HepG2 (cell line): ENCODE data around the gene INHBE. TPM values are rescaled to one million over a fixed set of nuclear protein-coding genes. Genes with fewer than 3 reads are reported as not detected.

Source experiments
- CBX2 ChIP-seq, 2 experiments: fragments of 200-600 bp in 1 of 2; sonication (generic); formaldehyde crosslinking in 1 of 2; IDR thresholded peaks; 2 replicates each; pipeline versions ENCODE4 v1.7.0 to v1.8.1; 2018 to 2022; ENCODE audit warnings: low read depth in 2 of 2, low read length in 1 of 2, mild to moderate bottlenecking in 1 of 2, missing genetic modification reagents in 1 of 2
- EP300 ChIP-seq, 3 experiments: sonication (generic) in 1 of 3; formaldehyde crosslinking in 1 of 3; IDR thresholded peaks; 2 replicates each; pipeline versions ENCODE4 v1.5.1 to v1.6.1; 2011 to 2020; ENCODE audit warnings: low read depth in 2 of 3, low read length in 2 of 3, borderline replicate concordance in 1 of 3, improper control_type of control experiment in 1 of 3, mild to moderate bottlenecking in 1 of 3, missing genetic modification reagents in 1 of 3, moderate library complexity in 1 of 3
- PLSCR1 ChIP-seq: sonication (generic); formaldehyde crosslinking; IDR thresholded peaks from 2 replicates; pipeline ENCODE4 v1.5.0; 2020; ENCODE audit warnings: missing genetic modification reagents, mild to moderate bottlenecking, borderline replicate concordance
- PRMT3 ChIP-seq: sonication (generic); formaldehyde crosslinking; IDR thresholded peaks from 2 replicates; pipeline ENCODE4 v1.8.1; 2022; ENCODE audit warnings: low read depth, mild to moderate bottlenecking, moderate library complexity, missing genetic modification reagents, borderline replicate concordance
- TOE1 ChIP-seq: sonication (generic); formaldehyde crosslinking; IDR thresholded peaks from 2 replicates; pipeline ENCODE4 v1.4.0; 2020; ENCODE audit warnings: mild to moderate bottlenecking, missing genetic modification reagents
- ZMAT3 ChIP-seq: sonication (generic); formaldehyde crosslinking; conservative IDR thresholded peaks from 2 replicates; pipeline ENCODE4 v1.7.0; 2021; ENCODE audit warnings: missing genetic modification reagents
- ZNF124 ChIP-seq: sonication (generic); formaldehyde crosslinking; IDR thresholded peaks from 2 replicates; pipeline ENCODE4 v1.4.0; 2020; ENCODE audit warnings: missing genetic modification reagents
- ZNF251 ChIP-seq: sonication (generic); formaldehyde crosslinking; IDR thresholded peaks from 2 replicates; pipeline ENCODE4 v1.9.0; 2021; ENCODE audit warnings: mild to moderate bottlenecking, missing genetic modification reagents
- ZNF570 ChIP-seq: sonication (generic); formaldehyde crosslinking; IDR thresholded peaks from 2 replicates; pipeline ENCODE4 v1.4.0; 2020; ENCODE audit warnings: mild to moderate bottlenecking, missing genetic modification reagents, borderline replicate concordance
- ZNF761 ChIP-seq: sonication (generic); formaldehyde crosslinking; conservative IDR thresholded peaks from 2 replicates; pipeline ENCODE4 v1.4.0; 2020; ENCODE audit warnings: mild to moderate bottlenecking, missing genetic modification reagents
- ZSCAN9 ChIP-seq: IDR thresholded peaks from 2 replicates; pipeline ENCODE4 v1.6.1; 2016; ENCODE audit warnings: borderline replicate concordance
- polyA plus RNA-seq, 8 experiments: library from polyadenylated mRNA; depleted of rRNA in 3 of 8; stranded (reverse) in 7 of 8; unstranded in 1 of 8; fragments of >200 nt; fragmentation: Illumina TruSeq in 4 of 8; extraction: Trizol in 4 of 8; gene quantifications; 2 replicates each; pipeline versions ENCODE4 v1.2.1 to v1.2.3, GENCODE V29; 2011 to 2016; ENCODE audit warnings: low read depth in 4 of 8, missing spikeins in 1 of 8, mixed read lengths in 1 of 8; ENCODE audit not compliant: insufficient read depth in 1 of 8
- total RNA-seq, 5 experiments: library from RNA; depleted of rRNA; stranded (reverse); fragments of >200 nt; fragmentation: Illumina TruSeq; extraction: Trizol; gene quantifications; 2 replicates each; pipeline ENCODE4 v1.2.3, GENCODE V29; 2016; ENCODE audit warnings: low read depth in 1 of 5
- TF ChIP-seq, protein P1 (sequence below): sonication (generic); formaldehyde crosslinking; IDR thresholded peaks from 2 replicates; pipeline ENCODE4 v1.5.0; 2020; ENCODE audit warnings: mild to moderate bottlenecking, missing genetic modification reagents
- TF ChIP-seq, protein P2 (sequence below): sonication (generic); formaldehyde crosslinking; IDR thresholded peaks from 2 replicates; pipeline ENCODE4 v1.4.0; 2020; ENCODE audit warnings: missing genetic modification reagents

The INHBE gene
- total and polyA plus RNA-seq, 2 of the 13 experiments (the other 11 are each of a cell fraction or from before 2014, with no cell fraction given), result 17.0 to 32.0 TPM

GRCh38 chr12:57472391-57472790 lies 17.3 kb downstream of the INHBE start (continued):
- TF ChIP-seq, protein P1, sequence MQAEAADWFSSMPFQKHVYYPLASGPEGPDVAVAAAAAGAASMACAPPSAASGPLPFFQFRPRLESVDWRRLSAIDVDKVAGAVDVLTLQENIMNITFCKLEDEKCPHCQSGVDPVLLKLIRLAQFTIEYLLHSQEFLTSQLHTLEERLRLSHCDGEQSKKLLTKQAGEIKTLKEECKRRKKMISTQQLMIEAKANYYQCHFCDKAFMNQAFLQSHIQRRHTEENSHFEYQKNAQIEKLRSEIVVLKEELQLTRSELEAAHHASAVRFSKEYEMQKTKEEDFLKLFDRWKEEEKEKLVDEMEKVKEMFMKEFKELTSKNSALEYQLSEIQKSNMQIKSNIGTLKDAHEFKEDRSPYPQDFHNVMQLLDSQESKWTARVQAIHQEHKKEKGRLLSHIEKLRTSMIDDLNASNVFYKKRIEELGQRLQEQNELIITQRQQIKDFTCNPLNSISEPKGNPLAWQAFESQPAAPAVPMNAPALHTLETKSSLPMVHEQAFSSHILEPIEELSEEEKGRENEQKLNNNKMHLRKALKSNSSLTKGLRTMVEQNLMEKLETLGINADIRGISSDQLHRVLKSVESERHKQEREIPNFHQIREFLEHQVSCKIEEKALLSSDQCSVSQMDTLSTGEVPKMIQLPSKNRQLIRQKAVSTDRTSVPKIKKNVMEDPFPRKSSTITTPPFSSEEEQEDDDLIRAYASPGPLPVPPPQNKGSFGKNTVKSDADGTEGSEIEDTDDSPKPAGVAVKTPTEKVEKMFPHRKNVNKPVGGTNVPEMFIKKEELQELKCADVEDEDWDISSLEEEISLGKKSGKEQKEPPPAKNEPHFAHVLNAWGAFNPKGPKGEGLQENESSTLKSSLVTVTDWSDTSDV (CRISPR knock-in tag), result no peak
- TF ChIP-seq ZSCAN9 (CRISPR knock-in tag), result no peak
- TF ChIP-seq ZNF251 (CRISPR knock-in tag), result no peak
- no peak for TF ChIP-seq ZNF124 (CRISPR knock-in tag)
- no peak for TF ChIP-seq PRMT3
- no peak for TF ChIP-seq TOE1 (CRISPR knock-in tag)
- TF ChIP-seq PLSCR1 (CRISPR knock-in tag), result no peak
- no peak for TF ChIP-seq EP300 (IDR thresholded peaks at IDR 0.05; ENCODE audit: low read depth in 2 of 2, low read length in 2 of 2)
- no peak for TF ChIP-seq EP300 (CRISPR knock-in tag; IDR thresholded peaks at IDR 0.05; ENCODE audit: borderline replicate concordance)
- TF ChIP-seq ZNF570 (CRISPR knock-in tag), result no peak
- no peak for TF ChIP-seq CBX2 (IDR thresholded peaks at IDR 0.05; ENCODE audit: low read depth, low read length)
- no peak for TF ChIP-seq CBX2 (CRISPR knock-in tag; IDR thresholded peaks at IDR 0.05; ENCODE audit: low read depth)
- TF ChIP-seq ZNF761 (CRISPR knock-in tag), result no peak
- no peak for TF ChIP-seq ZMAT3 (CRISPR knock-in tag)
- TF ChIP-seq, protein P2, sequence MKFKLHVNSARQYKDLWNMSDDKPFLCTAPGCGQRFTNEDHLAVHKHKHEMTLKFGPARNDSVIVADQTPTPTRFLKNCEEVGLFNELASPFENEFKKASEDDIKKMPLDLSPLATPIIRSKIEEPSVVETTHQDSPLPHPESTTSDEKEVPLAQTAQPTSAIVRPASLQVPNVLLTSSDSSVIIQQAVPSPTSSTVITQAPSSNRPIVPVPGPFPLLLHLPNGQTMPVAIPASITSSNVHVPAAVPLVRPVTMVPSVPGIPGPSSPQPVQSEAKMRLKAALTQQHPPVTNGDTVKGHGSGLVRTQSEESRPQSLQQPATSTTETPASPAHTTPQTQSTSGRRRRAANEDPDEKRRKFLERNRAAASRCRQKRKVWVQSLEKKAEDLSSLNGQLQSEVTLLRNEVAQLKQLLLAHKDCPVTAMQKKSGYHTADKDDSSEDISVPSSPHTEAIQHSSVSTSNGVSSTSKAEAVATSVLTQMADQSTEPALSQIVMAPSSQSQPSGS, result no peak
